GM12878 (cell line): ENCODE measurements around the gene RASSF4.

Source experiments
- CEBPB ChIP-seq, 2 experiments: fragments of 150-350 bp in 1 of 2; IDR thresholded peaks; 2 replicates each; pipeline ENCODE4 v1.6.1; 2012 to 2014; ENCODE audit warnings: low read depth in 2 of 2, low read length in 2 of 2, borderline replicate concordance in 1 of 2, inconsistent platforms in 1 of 2
- CEBPZ ChIP-seq: fragments of 150-350 bp; IDR thresholded peaks from 2 replicates; pipeline ENCODE4 v1.6.1; 2016; ENCODE audit warnings: low read depth, low read length
- GABPA ChIP-seq: IDR thresholded peaks from 2 replicates; pipeline ENCODE4 v1.6.1; 2014; ENCODE audit warnings: antibody characterized with exemption, low read depth, mild to moderate bottlenecking, inconsistent platforms
- POLR2AphosphoS5 ChIP-seq: IDR thresholded peaks from 2 replicates; pipeline ENCODE4 v1.6.1; 2011; ENCODE audit warnings: mild to moderate bottlenecking, low read length, inconsistent platforms
- RAD21 ChIP-seq: IDR thresholded peaks from 2 replicates; pipeline ENCODE4 v1.6.1; 2011; ENCODE audit warnings: mild to moderate bottlenecking, low read depth, low read length, moderate library complexity; ENCODE audit not compliant: insufficient read depth
- SPI1 ChIP-seq: IDR thresholded peaks from 2 replicates; pipeline ENCODE4 v1.6.1; 2011; ENCODE audit warnings: low read depth, mild to moderate bottlenecking, low read length, moderate library complexity, borderline replicate concordance; ENCODE audit not compliant: insufficient read depth
- TCF3 ChIP-seq: IDR thresholded peaks from 2 replicates; pipeline ENCODE4 v1.6.1; 2012; ENCODE audit warnings: low read depth, mild to moderate bottlenecking, low read length, borderline replicate concordance; ENCODE audit not compliant: insufficient read depth
- ZBED1 ChIP-seq: IDR thresholded peaks from 2 replicates; pipeline ENCODE4 v1.6.1; 2016; ENCODE audit warnings: borderline replicate concordance
- ZNF274 ChIP-seq: IDR thresholded peaks from one replicate; pipeline ENCODE4 v1.8.0; 2011; ENCODE audit not compliant: insufficient read length, insufficient read depth
- TF ChIP-seq, protein P1 (sequence below), 3 experiments: IDR thresholded peaks in 2 of 3; conservative IDR thresholded peaks in 1 of 3; 2 replicates each; pipeline ENCODE4 v1.5.1; 2011; ENCODE audit warnings: low read depth in 3 of 3, low read length in 3 of 3, mild to moderate bottlenecking in 3 of 3, control low read depth in 2 of 3, moderate library complexity in 2 of 3, inconsistent platforms in 1 of 3, mixed read lengths in 1 of 3; ENCODE audit not compliant: control insufficient read depth in 2 of 3, insufficient read depth in 1 of 3; ENCODE audit errors: extremely low read depth in 1 of 3
- TF ChIP-seq, protein P2 (sequence below): fragments of 450-650 bp; IDR thresholded peaks from 2 replicates; pipeline ENCODE4 v1.6.1; 2017; ENCODE audit warnings: mild to moderate bottlenecking

GRCh38 chr10:44990302-44990655 is 30.7 kb downstream of the RASSF4 start:
- TF ChIP-seq, protein P1, sequence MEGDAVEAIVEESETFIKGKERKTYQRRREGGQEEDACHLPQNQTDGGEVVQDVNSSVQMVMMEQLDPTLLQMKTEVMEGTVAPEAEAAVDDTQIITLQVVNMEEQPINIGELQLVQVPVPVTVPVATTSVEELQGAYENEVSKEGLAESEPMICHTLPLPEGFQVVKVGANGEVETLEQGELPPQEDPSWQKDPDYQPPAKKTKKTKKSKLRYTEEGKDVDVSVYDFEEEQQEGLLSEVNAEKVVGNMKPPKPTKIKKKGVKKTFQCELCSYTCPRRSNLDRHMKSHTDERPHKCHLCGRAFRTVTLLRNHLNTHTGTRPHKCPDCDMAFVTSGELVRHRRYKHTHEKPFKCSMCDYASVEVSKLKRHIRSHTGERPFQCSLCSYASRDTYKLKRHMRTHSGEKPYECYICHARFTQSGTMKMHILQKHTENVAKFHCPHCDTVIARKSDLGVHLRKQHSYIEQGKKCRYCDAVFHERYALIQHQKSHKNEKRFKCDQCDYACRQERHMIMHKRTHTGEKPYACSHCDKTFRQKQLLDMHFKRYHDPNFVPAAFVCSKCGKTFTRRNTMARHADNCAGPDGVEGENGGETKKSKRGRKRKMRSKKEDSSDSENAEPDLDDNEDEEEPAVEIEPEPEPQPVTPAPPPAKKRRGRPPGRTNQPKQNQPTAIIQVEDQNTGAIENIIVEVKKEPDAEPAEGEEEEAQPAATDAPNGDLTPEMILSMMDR (IDR thresholded peaks at IDR 0.05 in 2 of 3, conservative IDR thresholded peaks at IDR 0.05 in 1 of 3; ENCODE audit: control insufficient read depth in 2 of 3, extremely low read depth in 1 of 3, insufficient read depth in 1 of 3, low read depth in 3 of 3, low read length in 3 of 3): peak in 1 of 3 experiments; percentile 10; a peak in 1 of 6 replicates
- TF ChIP-seq POLR2AphosphoS5: no peak
- no peak for TF ChIP-seq GABPA
- TF ChIP-seq RAD21: peak; percentile 24; the same call in 1 of the 2 replicates
- TF ChIP-seq CEBPZ: no peak
- TF ChIP-seq SPI1: no peak
- TF ChIP-seq ZNF274: no peak
- TF ChIP-seq CEBPB (IDR thresholded peaks at IDR 0.05; ENCODE audit: borderline replicate concordance in 1 of 2, low read depth in 2 of 2, low read length in 2 of 2): no peak
- TF ChIP-seq, protein P2, sequence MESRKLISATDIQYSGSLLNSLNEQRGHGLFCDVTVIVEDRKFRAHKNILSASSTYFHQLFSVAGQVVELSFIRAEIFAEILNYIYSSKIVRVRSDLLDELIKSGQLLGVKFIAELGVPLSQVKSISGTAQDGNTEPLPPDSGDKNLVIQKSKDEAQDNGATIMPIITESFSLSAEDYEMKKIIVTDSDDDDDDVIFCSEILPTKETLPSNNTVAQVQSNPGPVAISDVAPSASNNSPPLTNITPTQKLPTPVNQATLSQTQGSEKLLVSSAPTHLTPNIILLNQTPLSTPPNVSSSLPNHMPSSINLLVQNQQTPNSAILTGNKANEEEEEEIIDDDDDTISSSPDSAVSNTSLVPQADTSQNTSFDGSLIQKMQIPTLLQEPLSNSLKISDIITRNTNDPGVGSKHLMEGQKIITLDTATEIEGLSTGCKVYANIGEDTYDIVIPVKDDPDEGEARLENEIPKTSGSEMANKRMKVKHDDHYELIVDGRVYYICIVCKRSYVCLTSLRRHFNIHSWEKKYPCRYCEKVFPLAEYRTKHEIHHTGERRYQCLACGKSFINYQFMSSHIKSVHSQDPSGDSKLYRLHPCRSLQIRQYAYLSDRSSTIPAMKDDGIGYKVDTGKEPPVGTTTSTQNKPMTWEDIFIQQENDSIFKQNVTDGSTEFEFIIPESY: no peak
- no peak for TF ChIP-seq ZBED1
- no peak for TF ChIP-seq TCF3
